GM12873 (cell line): ENCODE data around the gene HIVEP3.

ENCODE experiments used
- CTCF ChIP-seq: IDR thresholded peaks from 2 replicates; pipeline ENCODE4 v1.5.1; 2012; ENCODE audit warnings: low read depth, mild to moderate bottlenecking, moderate library complexity, low read length, control low read depth; ENCODE audit not compliant: insufficient read depth; ENCODE audit errors: missing control alignments

Gene HIVEP3

GRCh38 chr1:41523949-41524675 lies 394.6 kb downstream of the HIVEP3 start:
- no peak for TF ChIP-seq CTCF

- no peak for TF ChIP-seq CTCF
These were observed 395.7 kb downstream of the HIVEP3 start for GRCh38 chr1:41523071-41523470.

- TF ChIP-seq CTCF = no peak
These were observed 397.0 kb downstream of the HIVEP3 start for GRCh38 chr1:41521766-41522165.

GRCh38 chr1:41520951-41521752 lies 397.6 kb downstream of the HIVEP3 start:
- TF ChIP-seq CTCF = no peak

- no peak for TF ChIP-seq CTCF
These were observed 399.1 kb downstream of the HIVEP3 start for GRCh38 chr1:41519667-41520066.

GRCh38 chr1:41518471-41518870 lies 400.3 kb downstream of the HIVEP3 start:
- TF ChIP-seq CTCF = no peak

GRCh38 chr1:41517062-41517438 lies 401.7 kb downstream of the HIVEP3 start:
- no peak for TF ChIP-seq CTCF
